Esophagus muscularis mucosa (tissue), 4 donors: Measurements from ENCODE around the gene BICC1. TPM values are rescaled to one million over a fixed set of nuclear protein-coding genes. Genes with fewer than 3 reads are reported as not detected.

Experiments used
- DNase-seq: peaks from one replicate; pipeline ENCODE4 v3.0.0-alpha.2; 2017; ENCODE audit errors: extremely low spot score
- H3K27ac ChIP-seq, 4 donors: fragments of 200-600 bp; sonication (generic); replicated peaks in 1 of 4; 1 replicate in 3 of 4; 2 replicates in 1 of 4; pipeline ENCODE4 v1.5.1; 2016 to 2019; ENCODE audit warnings: mild to moderate bottlenecking in 1 of 4
- H3K27me3 ChIP-seq, 4 donors: fragments of 200-600 bp; sonication (generic); one replicate each; pipeline versions ENCODE4 v1.5.1 to v1.6.0; 2016 to 2019
- H3K36me3 ChIP-seq, 4 donors: fragments of 200-600 bp; sonication (generic); one replicate each; pipeline ENCODE4 v1.5.1; 2016 to 2019
- H3K4me1 ChIP-seq, 4 donors: fragments of 200-600 bp; sonication (generic); one replicate each; pipeline ENCODE4 v1.5.1; 2016 to 2019
- H3K4me3 ChIP-seq, 4 donors: fragments of 200-600 bp; sonication (generic); 1 replicate in 2 of 4; 2 replicates in 2 of 4; pipeline ENCODE4 v1.5.1; 2016 to 2019; ENCODE audit warnings: mild to moderate bottlenecking in 4 of 4, moderate library complexity in 1 of 4
- H3K9me3 ChIP-seq, 4 donors: fragments of 200-600 bp; sonication (generic); 1 replicate in 3 of 4; 2 replicates in 1 of 4; pipeline ENCODE4 v1.5.1; 2016 to 2019
- EP300 ChIP-seq: sonication (generic); formaldehyde crosslinking; IDR thresholded peaks from one replicate; pipeline ENCODE4 v1.6.1; 2017; ENCODE audit warnings: antibody characterized with exemption
- POLR2A ChIP-seq: fragments of 450-650 bp; IDR thresholded peaks from one replicate; pipeline ENCODE4 v1.6.1; 2017; ENCODE audit warnings: antibody characterized with exemption, moderate library complexity, mild to moderate bottlenecking, low read depth
- POLR2AphosphoS5 ChIP-seq, 2 donors: sonication (generic); formaldehyde crosslinking; IDR thresholded peaks; one replicate each; pipeline ENCODE4 v1.6.1; 2017; ENCODE audit warnings: antibody characterized with exemption in 2 of 2
- WGBS: methylation state at CpG from one replicate; pipeline ENCODE4 v1.1.5; 2018; 5-methylcytosine and 5-hydroxymethylcytosine counted together
- intact Hi-C: fragments of 100-400 bp; cut with DNase I; formaldehyde crosslinking; loops from one replicate; pipeline ENCODE4 v1.15.1; 2023
- total RNA-seq, 4 donors: library from RNA; depleted of rRNA; stranded (reverse); fragments of >200 nt; gene quantifications; one replicate each; pipeline versions ENCODE4 v1.1.0 to v1.2.1, GENCODE V29; 2016
- TF ChIP-seq, protein P1 (sequence below), 3 experiments: fragments of 200-600 bp in 2 of 3; fragments of 450-650 bp in 1 of 3; sonication (generic) in 2 of 3; IDR thresholded peaks; one replicate each; pipeline ENCODE4 v1.5.1; 2017 to 2019; ENCODE audit warnings: antibody characterized with exemption in 3 of 3, mild to moderate bottlenecking in 2 of 3, moderate library complexity in 1 of 3

Gene BICC1
- total RNA-seq, 4 donors from 2014 or later = 19.1 to 24.9 (median 20.5) TPM

DNA sequence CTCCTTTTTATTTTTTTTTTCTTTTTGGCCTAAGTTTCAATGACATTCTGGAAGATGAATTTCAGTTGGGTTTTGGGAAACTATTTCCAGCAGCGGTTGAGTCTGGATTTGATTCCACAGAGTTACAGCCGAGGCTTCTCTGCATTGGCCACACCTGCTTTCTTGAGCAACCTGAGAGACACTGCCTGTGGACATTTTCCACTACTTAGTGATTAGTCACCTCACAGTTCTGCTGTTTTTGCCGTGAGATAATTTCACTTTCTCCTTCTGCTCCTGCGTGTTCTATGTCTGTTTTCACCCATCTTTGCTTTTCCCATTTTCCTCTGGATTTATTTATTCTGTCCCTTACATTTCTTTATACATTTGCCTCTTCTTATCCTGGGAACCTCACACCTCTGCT is 243.0 kb downstream of the BICC1 start:
- intact Hi-C loops = no loop called here
- Histone ChIP-seq H3K27me3 (no peaks in the 10 kb centered on the region), H3K4me3 (peak overlapping the region in 3 of 4 donors; percentile 12 to 46 (median 29)), H3K9me3 (no peaks in the 10 kb centered on the region), H3K27ac (peak overlapping the region; percentile 56 to 71 (median 61)), H3K4me1 (peaks cover 0 to 49% (median 34%) of the 10 kb centered on the region in 4 donors), H3K36me3 (no peaks in the 10 kb centered on the region)
- WGBS = 50% methylated on average over 4 of the region's 4 CpGs
- no peak for DNase-seq
- TF ChIP-seq EP300 (no peak), POLR2AphosphoS5 (IDR thresholded peaks at IDR 0.05) (peak in 1 of 2 donors; percentile 64), POLR2A (no peak)
- TF ChIP-seq, protein P1, sequence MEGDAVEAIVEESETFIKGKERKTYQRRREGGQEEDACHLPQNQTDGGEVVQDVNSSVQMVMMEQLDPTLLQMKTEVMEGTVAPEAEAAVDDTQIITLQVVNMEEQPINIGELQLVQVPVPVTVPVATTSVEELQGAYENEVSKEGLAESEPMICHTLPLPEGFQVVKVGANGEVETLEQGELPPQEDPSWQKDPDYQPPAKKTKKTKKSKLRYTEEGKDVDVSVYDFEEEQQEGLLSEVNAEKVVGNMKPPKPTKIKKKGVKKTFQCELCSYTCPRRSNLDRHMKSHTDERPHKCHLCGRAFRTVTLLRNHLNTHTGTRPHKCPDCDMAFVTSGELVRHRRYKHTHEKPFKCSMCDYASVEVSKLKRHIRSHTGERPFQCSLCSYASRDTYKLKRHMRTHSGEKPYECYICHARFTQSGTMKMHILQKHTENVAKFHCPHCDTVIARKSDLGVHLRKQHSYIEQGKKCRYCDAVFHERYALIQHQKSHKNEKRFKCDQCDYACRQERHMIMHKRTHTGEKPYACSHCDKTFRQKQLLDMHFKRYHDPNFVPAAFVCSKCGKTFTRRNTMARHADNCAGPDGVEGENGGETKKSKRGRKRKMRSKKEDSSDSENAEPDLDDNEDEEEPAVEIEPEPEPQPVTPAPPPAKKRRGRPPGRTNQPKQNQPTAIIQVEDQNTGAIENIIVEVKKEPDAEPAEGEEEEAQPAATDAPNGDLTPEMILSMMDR (IDR thresholded peaks at IDR 0.05) = no peak

DNA sequence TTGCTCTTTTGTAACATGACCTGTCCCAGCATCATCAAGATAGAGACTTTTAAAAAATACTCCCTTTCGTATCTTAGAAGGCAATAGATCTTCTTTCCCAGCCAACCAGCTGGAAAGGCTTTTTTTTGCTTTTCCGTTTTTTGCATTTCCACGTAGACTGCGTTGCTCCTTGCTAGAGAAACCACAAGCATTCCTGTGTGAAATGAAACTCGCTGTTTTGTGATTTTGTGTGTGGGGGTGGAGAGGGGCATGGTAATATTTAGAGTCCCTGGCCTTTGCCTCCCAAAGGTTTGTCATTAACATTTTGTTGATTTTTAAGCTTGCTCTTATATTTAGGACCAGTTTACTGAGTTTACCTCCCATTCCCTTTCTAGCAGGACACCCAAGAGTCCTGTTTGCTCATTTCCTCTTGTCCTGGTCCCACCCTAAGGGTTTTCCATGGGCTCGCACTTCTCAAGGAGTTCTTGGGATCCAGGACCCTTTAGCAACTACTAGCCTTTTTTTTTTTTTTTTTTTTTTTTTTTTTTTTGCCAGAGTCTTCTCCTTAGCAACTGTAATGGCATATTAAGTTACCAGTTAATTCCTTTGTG is 243.6 kb downstream of the BICC1 start:
- 65% methylated on average over 6 of the region's 6 CpGs for WGBS
- H3K4me1 ChIP-seq = peaks cover 0 to 49% (median 34%) of the 10 kb centered on the region in 4 donors
- no peaks in the 10 kb centered on the region for H3K27me3 ChIP-seq
- no peak for DNase-seq
- H3K27ac ChIP-seq = peak overlapping the region; percentile 56 to 71 (median 61)
- H3K36me3 ChIP-seq = no peaks in the 10 kb centered on the region
- peak overlapping the region in 3 of 4 donors; percentile 12 to 46 (median 29) for H3K4me3 ChIP-seq
- H3K9me3 ChIP-seq = no peaks in the 10 kb centered on the region
- TF ChIP-seq POLR2A = no peak
- no peak for TF ChIP-seq POLR2AphosphoS5 (IDR thresholded peaks at IDR 0.05)
- TF ChIP-seq EP300 = no peak
- TF ChIP-seq, protein P1 (IDR thresholded peaks at IDR 0.05) = no peak
- intact Hi-C loops = no loop called here

DNA sequence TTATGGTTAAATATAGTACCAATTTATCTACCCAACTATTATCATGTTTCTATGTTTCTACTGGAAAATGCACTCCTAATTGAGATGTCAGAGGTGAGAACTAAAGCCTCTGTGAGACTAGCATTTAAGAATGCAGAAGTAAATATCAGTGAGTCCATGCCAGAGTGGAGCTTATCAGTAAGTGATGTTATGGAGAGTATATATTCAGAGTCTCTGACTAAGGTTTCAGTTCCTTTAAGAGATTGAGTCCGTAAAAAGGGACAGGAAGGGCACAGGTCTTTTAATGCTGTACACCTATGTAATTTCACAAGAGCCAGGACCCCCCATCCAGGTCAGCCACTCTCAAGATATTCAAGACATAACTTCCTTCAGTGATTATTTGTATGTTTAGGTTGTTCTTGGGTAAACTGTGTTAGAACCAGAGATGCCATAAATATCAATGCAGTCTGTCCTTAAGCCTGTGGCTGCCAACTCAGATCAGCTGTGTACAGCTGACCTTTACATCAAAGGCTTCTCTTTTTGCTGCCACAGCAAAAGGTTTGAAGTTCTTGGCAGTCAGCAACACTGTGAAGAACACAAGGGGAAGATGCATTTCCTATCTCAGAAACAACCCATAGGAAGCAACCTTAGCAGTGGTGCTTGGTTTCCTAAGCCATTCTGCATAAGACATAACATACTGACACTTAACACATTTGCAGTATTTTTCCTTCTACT is 244.8 kb downstream of the BICC1 start:
- intact Hi-C loops = no loop called here
- Histone ChIP-seq H3K27ac (peak overlapping the region in 1 of 4 donors; percentile 1), H3K36me3 (no peaks in the 10 kb centered on the region), H3K9me3 (no peaks in the 10 kb centered on the region), H3K4me3 (no peak overlapping the region), H3K4me1 (peaks cover 0 to 49% (median 34%) of the 10 kb centered on the region in 4 donors), H3K27me3 (no peaks in the 10 kb centered on the region)
- 80% methylated on average over 1 of the region's 1 CpG for WGBS
- no peak for DNase-seq
- TF ChIP-seq, protein P1 (IDR thresholded peaks at IDR 0.05) = no peak
- TF ChIP-seq POLR2A = no peak
- no peak for TF ChIP-seq EP300
- no peak for TF ChIP-seq POLR2AphosphoS5 (IDR thresholded peaks at IDR 0.05)

DNA sequence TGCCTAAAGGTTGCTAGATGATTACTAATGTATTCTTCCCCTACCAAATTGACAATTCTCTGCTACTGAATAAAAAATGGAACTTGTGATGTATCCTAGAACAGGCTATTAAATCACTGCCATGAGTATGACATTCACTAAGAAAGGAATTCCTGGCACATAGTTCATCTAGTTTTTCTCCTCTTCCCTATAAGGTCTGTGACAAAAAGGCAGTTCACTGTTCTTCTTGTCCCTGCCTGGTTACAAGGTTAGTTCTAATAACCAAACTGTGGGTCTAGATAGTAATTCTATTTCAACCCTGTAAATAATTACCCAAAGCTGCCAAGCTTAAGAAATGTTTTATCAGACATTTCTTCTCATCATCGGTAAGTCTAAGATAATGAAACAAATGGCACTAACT is 245.6 kb downstream of the BICC1 start:
- Histone ChIP-seq H3K36me3 (no peaks in the 10 kb centered on the region), H3K4me1 (peaks cover 0 to 50% (median 35%) of the 10 kb centered on the region in 4 donors), H3K4me3 (no peak overlapping the region), H3K27me3 (no peaks in the 10 kb centered on the region), H3K9me3 (no peaks in the 10 kb centered on the region), H3K27ac (no peak overlapping the region)
- intact Hi-C loops = no loop called here
- no peak for TF ChIP-seq EP300
- TF ChIP-seq, protein P1 (IDR thresholded peaks at IDR 0.05) = no peak
- TF ChIP-seq POLR2A = no peak
- TF ChIP-seq POLR2AphosphoS5 (IDR thresholded peaks at IDR 0.05) = no peak
- no peak for DNase-seq
- 77% methylated on average over 1 of the region's 1 CpG for WGBS
